NCI-H82 (cell line): ENCODE data around the gene ARPP19.
"Not testable (repeated sequence)": the region's sequence is repeated elsewhere in the genome, so short reads cannot be mapped to it uniquely, and the experiment has no call there.

ENCODE experiments used
- DNase-seq: peaks from one replicate; lab custom pipeline; 2025; lab: John Stamatoyannopoulos, UW

ARPP19 gene

DNA sequence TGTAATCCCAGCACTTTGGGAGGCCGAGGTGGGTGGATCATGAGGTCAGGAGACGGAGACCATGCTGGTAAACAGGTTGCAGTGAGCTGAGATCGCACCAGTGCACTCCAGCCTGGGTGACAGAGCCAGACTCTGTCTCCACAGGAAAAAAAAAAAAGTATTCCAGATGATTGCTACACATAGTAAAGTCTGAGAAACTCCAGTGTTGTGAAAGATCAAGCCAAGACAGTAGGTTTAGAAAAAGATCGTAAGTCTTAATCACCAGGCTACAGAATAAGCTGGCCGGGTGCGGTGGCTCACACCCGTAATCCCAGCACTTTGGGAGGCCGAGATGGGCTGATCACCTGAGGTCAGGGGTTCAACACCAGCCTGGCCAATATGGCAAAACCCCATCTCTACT is 56.0 kb downstream of the ARPP19 start:
- not testable (repeated sequence) for DNase-seq

DNA sequence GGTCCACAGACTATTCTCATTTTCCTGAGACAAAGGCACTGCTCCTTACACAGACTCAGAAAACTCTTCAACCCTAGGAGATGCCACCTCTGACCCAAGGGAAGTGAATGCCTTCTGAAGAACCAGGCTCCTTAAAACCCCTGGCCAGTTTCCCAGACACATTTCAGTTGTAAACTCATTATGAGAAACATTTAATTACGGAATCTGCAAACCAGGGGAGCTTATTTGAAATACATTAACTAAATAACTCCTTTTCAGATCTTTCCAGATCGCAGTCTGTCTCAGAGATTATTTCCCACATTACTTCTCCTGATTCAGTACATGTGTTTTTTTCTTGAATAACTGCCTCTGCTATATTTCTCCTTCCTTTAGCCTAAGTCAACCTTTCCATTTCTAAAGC is 57.7 kb downstream of the ARPP19 start:
- no peak for DNase-seq

DNA sequence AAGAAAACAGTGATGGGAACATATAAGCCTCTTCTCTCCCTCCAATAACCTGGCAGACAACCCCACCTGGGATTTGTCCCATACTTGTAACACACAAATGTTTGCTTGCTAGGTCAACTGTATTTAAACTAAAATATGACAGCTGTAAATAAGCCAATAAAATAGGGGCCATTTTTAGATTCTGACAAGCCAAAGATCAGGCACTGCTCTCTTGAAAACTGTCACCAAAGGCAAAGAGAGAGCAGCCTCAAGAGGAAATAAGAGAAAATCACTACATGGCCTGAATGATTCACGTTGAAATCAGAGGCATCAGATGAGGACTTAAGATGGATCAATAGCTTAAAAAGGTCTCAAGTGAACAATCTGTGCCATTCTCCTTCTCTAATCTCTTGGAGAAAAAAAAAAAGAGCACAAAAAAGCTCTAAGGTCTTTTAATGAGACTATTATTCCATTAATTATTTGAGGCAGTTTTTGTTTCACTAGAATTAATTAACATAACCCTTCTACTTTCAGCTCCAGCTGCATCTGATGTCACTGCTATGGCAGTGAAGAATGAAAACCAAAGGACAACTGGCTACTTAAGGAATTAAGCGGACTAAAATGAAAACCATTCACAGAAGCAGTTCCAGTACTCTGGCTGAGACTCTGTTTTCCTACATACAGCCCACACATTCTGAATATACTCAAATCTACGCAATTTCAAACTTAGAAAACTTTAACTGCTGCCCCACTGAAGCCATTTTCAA is 59.2 kb downstream of the ARPP19 start:
- peak; percentile 63 for DNase-seq

DNA sequence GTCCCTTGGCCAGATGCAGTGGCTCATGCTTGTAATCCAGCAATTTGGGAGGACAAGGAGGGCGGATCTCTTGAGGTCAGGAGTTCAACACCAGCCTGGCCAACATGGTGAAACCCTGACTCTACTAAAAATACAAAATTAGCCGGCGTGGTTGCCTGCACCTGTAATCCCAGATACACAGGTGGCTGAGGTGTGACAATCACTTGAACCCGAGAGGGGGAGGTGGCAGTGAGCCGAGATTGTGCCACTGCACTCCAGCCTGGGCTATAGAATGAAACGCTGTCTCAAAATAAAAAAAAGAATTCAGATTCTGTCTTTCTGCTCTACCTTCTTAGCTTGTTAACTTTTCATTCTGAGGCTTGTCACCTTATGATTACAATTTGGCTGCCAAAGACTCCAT is 62.3 kb downstream of the ARPP19 start:
- no peak for DNase-seq

DNA sequence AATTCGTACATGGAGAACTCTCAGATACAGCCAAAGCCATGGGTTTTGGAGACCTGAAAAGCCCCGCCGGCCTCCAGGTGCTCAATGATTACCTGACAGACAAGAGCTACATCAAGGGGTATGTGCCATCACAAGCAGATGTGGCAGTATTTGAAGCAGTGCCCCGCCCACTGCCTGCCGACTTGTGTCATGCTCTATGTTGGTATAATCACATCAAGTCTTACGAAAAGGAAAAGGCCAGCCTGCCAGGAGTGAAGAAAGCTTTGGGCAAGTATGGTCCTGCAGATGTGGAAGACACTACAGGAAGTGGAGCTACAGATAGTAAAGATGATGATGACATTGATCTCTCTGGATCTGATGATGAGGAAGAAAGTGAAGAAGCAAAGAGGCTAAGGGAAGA is 63.7 kb downstream of the ARPP19 start:
- DNase-seq: no peak

DNA sequence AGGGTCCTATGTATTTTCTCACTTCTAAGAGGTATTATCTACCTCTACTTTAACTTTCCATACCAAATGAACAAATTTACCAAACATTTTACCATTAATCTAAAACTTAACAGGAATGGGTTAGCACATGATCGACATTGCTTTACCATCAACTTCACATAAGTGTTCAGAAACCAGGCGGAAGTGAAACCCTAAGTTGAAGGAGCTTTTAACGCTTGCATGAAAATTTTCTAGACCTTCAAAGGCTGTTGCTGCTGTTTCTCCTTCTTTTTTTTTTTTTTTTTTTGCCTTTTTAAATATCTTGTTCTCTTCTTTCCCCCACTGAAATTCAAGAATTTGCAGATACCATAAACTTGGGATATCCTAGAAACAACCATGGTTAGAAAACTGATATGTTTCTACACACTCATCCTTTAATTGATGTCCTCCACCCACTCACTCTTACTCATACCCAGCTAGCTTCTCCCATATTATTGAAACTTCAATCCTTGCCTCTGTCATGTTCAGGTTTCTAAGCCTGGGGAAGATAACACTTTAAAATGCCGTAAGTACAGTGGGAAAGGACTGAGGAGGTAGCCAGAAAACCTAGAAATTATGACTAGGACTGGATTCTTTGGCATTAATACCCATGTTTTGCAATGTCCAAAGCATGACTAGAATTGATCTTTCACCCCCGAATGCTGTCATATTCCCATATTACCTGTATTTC is 64.9 kb downstream of the ARPP19 start:
- no peak for DNase-seq

GRCh38 chr15:52502608-52503007 is 66.2 kb downstream of the ARPP19 start:
- DNase-seq: no peak

- DNase-seq: no peak
These were observed 69.3 kb downstream of the ARPP19 start for GRCh38 chr15:52499506-52499905.

GRCh38 chr15:52498706-52499105 is 70.1 kb downstream of the ARPP19 start:
- no peak for DNase-seq
